Hepatocyte (in vitro differentiated cells): ENCODE measurements around the gene ALPG. TPM values are rescaled to one million over a fixed set of nuclear protein-coding genes. Genes with fewer than 3 reads are reported as not detected.

Source experiments
- DNase-seq: peaks from one replicate; pipeline ENCODE4 v3.0.0-alpha.2; 2016; ENCODE audit warnings: low spot score
- H2AFZ ChIP-seq: fragments of 200-600 bp; sonication (generic); 2 replicates; pipeline ENCODE4 v1.6.0; 2016; ENCODE audit warnings: antibody characterized with exemption, mild to moderate bottlenecking
- H3K27ac ChIP-seq: fragments of 200-600 bp; sonication (generic); 2 replicates; pipeline ENCODE4 v1.5.1; 2016; ENCODE audit warnings: mild to moderate bottlenecking
- H3K27me3 ChIP-seq: fragments of 200-600 bp; sonication (generic); 2 replicates; pipeline ENCODE4 v1.6.1; 2016
- H3K36me3 ChIP-seq: fragments of 200-600 bp; sonication (generic); replicated peaks from 2 replicates; pipeline ENCODE4 v1.5.1; 2016; ENCODE audit warnings: low read depth; ENCODE audit not compliant: insufficient read depth
- H3K4me1 ChIP-seq: fragments of 200-600 bp; sonication (generic); 2 replicates; pipeline ENCODE4 v1.5.1; 2016; ENCODE audit warnings: mild to moderate bottlenecking, moderate library complexity; ENCODE audit not compliant: insufficient read depth
- H3K4me2 ChIP-seq: fragments of 200-600 bp; sonication (generic); 2 replicates; pipeline ENCODE4 v1.6.0; 2016
- H3K4me3 ChIP-seq: fragments of 200-600 bp; sonication (generic); 2 replicates; pipeline ENCODE4 v1.5.1; 2016; ENCODE audit warnings: mild to moderate bottlenecking
- H3K79me2 ChIP-seq: fragments of 200-600 bp; sonication (generic); 2 replicates; pipeline ENCODE4 v1.6.0; 2017; ENCODE audit warnings: mild to moderate bottlenecking
- H3K9me2 ChIP-seq: fragments of 200-600 bp; sonication (generic); replicated peaks from 2 replicates; pipeline ENCODE4 v1.6.0; 2017; ENCODE audit warnings: mild to moderate bottlenecking; ENCODE audit not compliant: insufficient read depth
- H3K9me3 ChIP-seq: fragments of 200-600 bp; sonication (generic); 2 replicates; pipeline ENCODE4 v1.5.1; 2016; ENCODE audit warnings: low read depth, mild to moderate bottlenecking
- H4K20me1 ChIP-seq: fragments of 200-600 bp; sonication (generic); 2 replicates; pipeline ENCODE4 v1.6.0; 2016; ENCODE audit warnings: mild to moderate bottlenecking; ENCODE audit not compliant: insufficient read depth, poor library complexity, severe bottlenecking
- EZH2 ChIP-seq: fragments of 200-600 bp; sonication (generic); IDR thresholded peaks from 2 replicates; pipeline ENCODE4 v1.6.1; 2016; ENCODE audit warnings: antibody characterized with exemption, mild to moderate bottlenecking, borderline replicate concordance
- EZH2phosphoT487 ChIP-seq: fragments of 200-600 bp; sonication (generic); IDR thresholded peaks from one replicate; pipeline ENCODE4 v1.6.1; 2018; ENCODE audit warnings: antibody characterized with exemption, mild to moderate bottlenecking, low read depth, moderate library complexity; ENCODE audit not compliant: unreplicated experiment, severe bottlenecking
- WGBS: methylation state at CpG from one replicate; pipeline ENCODE4 v1.1.6; 2016; ENCODE audit warnings: low lambda C conversion rate; ENCODE audit errors: missing lambda C conversion rate; 5-methylcytosine and 5-hydroxymethylcytosine counted together
- polyA plus RNA-seq: library from polyadenylated mRNA; unstranded; fragments of >200 nt; fragmentation: Nextera tagmentation; extraction: Ambion mirVana; gene quantifications from 2 replicates; pipeline ENCODE4 v1.2.1, GENCODE V29; 2016
- total RNA-seq: library from RNA; depleted of rRNA; stranded (reverse); fragments of >200 nt; gene quantifications from 2 replicates; pipeline ENCODE4 v1.2.3, GENCODE V29; 2014
- TF ChIP-seq, protein P1 (sequence below): fragments of 200-600 bp; sonication (generic); IDR thresholded peaks from 2 replicates; pipeline ENCODE4 v1.5.1; 2016; ENCODE audit warnings: antibody characterized with exemption, mild to moderate bottlenecking; ENCODE audit not compliant: poor library complexity

The ALPG gene
- total and polyA plus RNA-seq, 2 experiments from 2014 or later = 0.08 to 1.5 TPM

GRCh38 chr2:232410238-232410900 is 3.7 kb downstream of the ALPG start:
- H4K20me1 ChIP-seq = no peaks in the 10 kb centered on the region
- TF ChIP-seq, protein P1, sequence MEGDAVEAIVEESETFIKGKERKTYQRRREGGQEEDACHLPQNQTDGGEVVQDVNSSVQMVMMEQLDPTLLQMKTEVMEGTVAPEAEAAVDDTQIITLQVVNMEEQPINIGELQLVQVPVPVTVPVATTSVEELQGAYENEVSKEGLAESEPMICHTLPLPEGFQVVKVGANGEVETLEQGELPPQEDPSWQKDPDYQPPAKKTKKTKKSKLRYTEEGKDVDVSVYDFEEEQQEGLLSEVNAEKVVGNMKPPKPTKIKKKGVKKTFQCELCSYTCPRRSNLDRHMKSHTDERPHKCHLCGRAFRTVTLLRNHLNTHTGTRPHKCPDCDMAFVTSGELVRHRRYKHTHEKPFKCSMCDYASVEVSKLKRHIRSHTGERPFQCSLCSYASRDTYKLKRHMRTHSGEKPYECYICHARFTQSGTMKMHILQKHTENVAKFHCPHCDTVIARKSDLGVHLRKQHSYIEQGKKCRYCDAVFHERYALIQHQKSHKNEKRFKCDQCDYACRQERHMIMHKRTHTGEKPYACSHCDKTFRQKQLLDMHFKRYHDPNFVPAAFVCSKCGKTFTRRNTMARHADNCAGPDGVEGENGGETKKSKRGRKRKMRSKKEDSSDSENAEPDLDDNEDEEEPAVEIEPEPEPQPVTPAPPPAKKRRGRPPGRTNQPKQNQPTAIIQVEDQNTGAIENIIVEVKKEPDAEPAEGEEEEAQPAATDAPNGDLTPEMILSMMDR = no peak
- no peak for TF ChIP-seq EZH2phosphoT487
- no peak for TF ChIP-seq EZH2
- no peaks in the 10 kb centered on the region for H3K4me1 ChIP-seq
- H3K4me2 ChIP-seq = no peak overlapping the region
- H3K4me3 ChIP-seq = no peak overlapping the region
- no peaks in the 10 kb centered on the region for H3K36me3 ChIP-seq
- WGBS = 86% methylated on average over 7 of the region's 7 CpGs
- H3K79me2 ChIP-seq = no peaks in the 10 kb centered on the region
- H2AFZ ChIP-seq = no peak overlapping the region
- no peak overlapping the region for H3K27ac ChIP-seq
- H3K9me2 ChIP-seq = no peaks in the 10 kb centered on the region
- no peak for DNase-seq
- no peaks in the 10 kb centered on the region for H3K9me3 ChIP-seq
- H3K27me3 ChIP-seq = peaks cover 7% of the 10 kb centered on the region

- H3K27me3 ChIP-seq = peaks cover 14% of the 10 kb centered on the region
- no peaks in the 10 kb centered on the region for H3K36me3 ChIP-seq
- H4K20me1 ChIP-seq = no peaks in the 10 kb centered on the region
- TF ChIP-seq, protein P1 = no peak
- TF ChIP-seq EZH2 (no peak), EZH2phosphoT487 (no peak)
- no peaks in the 10 kb centered on the region for H3K4me1 ChIP-seq
- no peaks in the 10 kb centered on the region for H3K9me3 ChIP-seq
- no peaks in the 10 kb centered on the region for H3K79me2 ChIP-seq
- no peak overlapping the region for H2AFZ ChIP-seq
- no peak overlapping the region for H3K27ac ChIP-seq
- no peaks in the 10 kb centered on the region for H3K9me2 ChIP-seq
- H3K4me3 ChIP-seq = no peak overlapping the region
- 95% methylated on average over 6 of the region's 6 CpGs for WGBS
- DNase-seq = no peak
- H3K4me2 ChIP-seq = no peak overlapping the region
These were observed 5.4 kb downstream of the ALPG start for GRCh38 chr2:232411901-232412629.

DNA sequence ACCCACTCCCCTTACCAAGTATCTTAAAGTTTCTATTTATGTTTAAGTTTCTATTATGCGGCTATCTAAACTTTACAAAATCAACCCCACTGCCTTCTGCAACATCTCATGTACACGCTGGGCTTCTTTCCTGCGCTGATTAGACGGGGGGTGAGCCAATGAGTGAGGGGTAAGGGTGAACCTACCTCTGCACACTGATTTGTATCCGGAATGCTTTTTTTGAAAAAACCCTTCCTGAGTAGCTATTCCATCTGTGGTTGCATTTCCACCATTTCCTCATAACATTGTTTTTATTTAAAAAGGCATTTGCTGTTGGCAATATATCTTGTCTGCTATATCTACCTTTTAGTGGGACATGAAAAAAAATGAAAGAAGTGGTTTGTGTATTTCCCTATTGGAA is 6.3 kb downstream of the ALPG start:
- H3K4me3 ChIP-seq = no peak overlapping the region
- DNase-seq = no peak
- H3K36me3 ChIP-seq = no peaks in the 10 kb centered on the region
- H3K4me1 ChIP-seq = no peaks in the 10 kb centered on the region
- no peak overlapping the region for H3K4me2 ChIP-seq
- H2AFZ ChIP-seq = no peak overlapping the region
- no peaks in the 10 kb centered on the region for H4K20me1 ChIP-seq
- no peaks in the 10 kb centered on the region for H3K9me2 ChIP-seq
- H3K9me3 ChIP-seq = no peaks in the 10 kb centered on the region
- no peaks in the 10 kb centered on the region for H3K79me2 ChIP-seq
- peaks cover 22% of the 10 kb centered on the region for H3K27me3 ChIP-seq
- no peak for TF ChIP-seq EZH2
- TF ChIP-seq, protein P1 = no peak
- TF ChIP-seq EZH2phosphoT487 = no peak
- 89% methylated on average over 5 of the region's 5 CpGs for WGBS
- no peak overlapping the region for H3K27ac ChIP-seq
